ENCODE results near the gene UTS2R.

UTS2R gene

DNA sequence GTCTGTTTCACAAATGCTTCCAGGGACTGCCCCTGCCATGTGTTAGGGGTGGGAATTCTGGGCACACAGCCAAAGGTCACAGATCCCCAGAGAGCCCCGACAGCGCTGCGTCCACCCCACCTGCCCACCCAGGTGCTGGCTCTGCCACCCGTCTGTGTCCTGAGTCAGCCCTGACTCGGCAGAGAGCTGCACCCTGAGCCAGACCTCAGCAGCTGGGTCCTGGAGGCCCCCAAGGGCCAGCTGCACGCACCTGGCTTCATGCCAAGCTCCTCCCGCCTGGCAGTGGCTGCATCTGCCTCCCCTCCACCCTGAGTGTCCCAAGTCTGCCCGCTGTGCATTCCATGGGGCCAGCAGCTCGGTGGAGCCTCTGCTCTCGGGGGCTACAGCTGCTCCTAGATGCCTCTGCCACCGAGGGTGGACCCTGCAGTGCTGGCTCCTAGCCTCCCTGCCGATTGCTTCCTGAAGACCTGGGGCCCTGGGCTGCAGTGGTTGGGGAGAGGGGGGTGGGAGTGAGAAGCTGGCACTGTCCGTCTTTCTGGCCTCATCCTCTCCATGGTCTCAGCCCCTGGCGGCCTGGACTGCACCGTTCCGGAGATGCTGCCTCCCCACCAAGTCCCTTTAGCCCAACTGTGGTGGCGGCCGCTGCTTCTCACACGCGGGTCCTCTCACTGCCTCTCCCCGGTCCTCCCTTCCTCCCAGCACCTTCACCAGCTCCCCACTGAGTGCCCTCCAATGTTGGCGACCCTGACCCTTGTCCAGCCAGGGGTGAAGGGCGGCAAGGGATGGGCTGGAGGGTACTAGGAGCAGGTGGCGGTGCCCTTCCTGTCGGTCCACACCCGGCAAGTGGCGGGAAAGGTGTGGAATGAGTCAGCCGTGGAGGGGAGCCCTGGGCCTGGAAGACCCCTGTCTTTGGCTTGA, 41.0 kb upstream of the UTS2R start:
- H3K9me3 ChIP-seq (ENCODE audit: insufficient read depth, low read length): no peaks in the 10 kb centered on the region
- peaks cover 52% of the 10 kb centered on the region for H3K4me1 ChIP-seq (ENCODE audit: insufficient read depth, insufficient read length)
- peaks cover 66% of the 10 kb centered on the region for H3K27me3 ChIP-seq (ENCODE audit: insufficient read depth, insufficient read length)
- H3K36me3 ChIP-seq (ENCODE audit: insufficient read depth, insufficient read length, low read length): no peaks in the 10 kb centered on the region
- no peak overlapping the region for H3K9ac ChIP-seq (ENCODE audit: insufficient read length, low read depth)
- TF ChIP-seq ZNF274 (IDR thresholded peaks at IDR 0.05; ENCODE audit: low read depth, low read length) (no peak), YY1 (IDR thresholded peaks at IDR 0.05; ENCODE audit: insufficient read depth, insufficient read length) (no peak), SUZ12 (IDR thresholded peaks at IDR 0.05; ENCODE audit: extremely low read depth, insufficient read depth, insufficient read length) (no peak)
- H3K4me3 ChIP-seq (ENCODE audit: insufficient read length, low read depth): no peak overlapping the region
- DNase-seq (ENCODE audit: low read depth, low spot score): no peak

DNA sequence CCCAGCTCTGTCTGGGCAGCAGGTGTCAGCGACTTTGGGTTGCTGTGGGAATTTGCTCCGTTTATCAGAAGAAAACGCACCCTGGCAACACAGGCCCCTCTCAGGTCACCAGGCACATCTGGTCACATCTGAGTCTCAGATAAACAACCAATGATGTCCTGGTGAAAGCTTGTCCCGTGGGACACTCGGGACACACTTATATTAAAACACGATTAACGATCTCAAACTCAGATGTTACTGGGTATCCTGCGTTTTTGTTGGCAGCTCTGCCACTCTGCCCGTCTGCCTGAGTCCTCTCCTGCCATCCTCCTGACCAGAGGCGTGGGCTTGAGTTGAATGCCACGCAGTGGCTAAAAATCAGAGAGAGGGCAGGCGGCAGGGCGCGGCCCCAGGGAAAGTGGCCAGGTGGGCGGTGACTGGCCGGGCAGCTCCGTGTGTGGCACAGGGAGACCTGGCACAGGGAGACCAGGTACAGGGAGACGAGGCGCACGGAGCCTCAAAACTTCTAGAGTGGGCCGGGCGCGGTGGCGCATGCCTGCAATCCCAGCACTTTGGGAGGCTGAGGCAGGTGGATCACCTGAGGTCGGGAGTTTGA, 40.1 kb upstream of the UTS2R start:
- Histone ChIP-seq H3K9me3 (ENCODE audit: insufficient read depth, low read length) (no peaks in the 10 kb centered on the region), H3K27me3 (ENCODE audit: insufficient read depth, insufficient read length) (peaks cover 73% of the 10 kb centered on the region), H3K4me3 (ENCODE audit: insufficient read length, low read depth) (no peak overlapping the region), H3K9ac (ENCODE audit: insufficient read length, low read depth) (no peak overlapping the region), H3K36me3 (ENCODE audit: insufficient read depth, insufficient read length, low read length) (no peaks in the 10 kb centered on the region), H3K4me1 (ENCODE audit: insufficient read depth, insufficient read length) (peaks cover 48% of the 10 kb centered on the region)
- TF ChIP-seq ZNF274 (IDR thresholded peaks at IDR 0.05; ENCODE audit: low read depth, low read length) (no peak), SUZ12 (IDR thresholded peaks at IDR 0.05; ENCODE audit: extremely low read depth, insufficient read depth, insufficient read length) (no peak), YY1 (IDR thresholded peaks at IDR 0.05; ENCODE audit: insufficient read depth, insufficient read length) (no peak)
- no peak for DNase-seq (ENCODE audit: low read depth, low spot score)

DNA sequence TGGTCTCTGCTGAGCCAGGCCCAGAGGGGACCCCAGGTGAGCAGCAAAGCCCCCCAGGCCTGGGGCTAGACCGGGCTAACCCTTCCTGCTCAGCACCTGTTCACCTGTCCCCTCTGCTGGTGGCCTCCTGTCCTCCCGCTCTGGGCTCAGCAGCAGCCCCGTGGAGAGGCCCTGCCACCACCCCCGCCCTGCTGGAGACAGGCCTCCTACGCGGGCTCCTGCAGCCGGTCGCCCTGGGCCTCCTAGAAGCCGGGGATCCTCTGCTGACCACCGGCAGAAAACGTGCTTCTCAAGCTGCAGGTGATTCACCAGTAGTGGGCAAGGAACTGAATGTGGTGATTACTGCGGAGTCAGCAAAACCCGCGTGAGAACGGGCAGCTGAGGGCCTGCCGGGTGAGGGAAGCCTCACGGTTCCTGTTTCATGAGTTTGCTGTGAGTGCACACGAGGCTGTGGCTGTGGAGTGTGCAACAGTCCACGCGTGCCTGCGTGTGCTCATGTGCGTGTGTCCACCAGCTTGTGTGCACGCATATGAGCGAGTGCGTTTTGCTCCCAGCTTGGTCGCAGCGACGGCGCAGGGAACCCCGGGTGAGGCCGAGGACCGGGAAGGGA, 38.8 kb upstream of the UTS2R start:
- peaks cover 40% of the 10 kb centered on the region for H3K4me1 ChIP-seq (ENCODE audit: insufficient read depth, insufficient read length)
- DNase-seq (ENCODE audit: low read depth, low spot score): no peak
- H3K9me3 ChIP-seq (ENCODE audit: insufficient read depth, low read length): no peaks in the 10 kb centered on the region
- TF ChIP-seq YY1 (IDR thresholded peaks at IDR 0.05; ENCODE audit: insufficient read depth, insufficient read length) (no peak), SUZ12 (IDR thresholded peaks at IDR 0.05; ENCODE audit: extremely low read depth, insufficient read depth, insufficient read length) (no peak)
- H3K4me3 ChIP-seq (ENCODE audit: insufficient read length, low read depth): peak overlapping the region; percentile 51
- no peaks in the 10 kb centered on the region for H3K36me3 ChIP-seq (ENCODE audit: insufficient read depth, insufficient read length, low read length)
- H3K9ac ChIP-seq (ENCODE audit: insufficient read length, low read depth): peak overlapping the region; percentile 84
- H3K27me3 ChIP-seq (ENCODE audit: insufficient read depth, insufficient read length): peaks cover 86% of the 10 kb centered on the region

DNA sequence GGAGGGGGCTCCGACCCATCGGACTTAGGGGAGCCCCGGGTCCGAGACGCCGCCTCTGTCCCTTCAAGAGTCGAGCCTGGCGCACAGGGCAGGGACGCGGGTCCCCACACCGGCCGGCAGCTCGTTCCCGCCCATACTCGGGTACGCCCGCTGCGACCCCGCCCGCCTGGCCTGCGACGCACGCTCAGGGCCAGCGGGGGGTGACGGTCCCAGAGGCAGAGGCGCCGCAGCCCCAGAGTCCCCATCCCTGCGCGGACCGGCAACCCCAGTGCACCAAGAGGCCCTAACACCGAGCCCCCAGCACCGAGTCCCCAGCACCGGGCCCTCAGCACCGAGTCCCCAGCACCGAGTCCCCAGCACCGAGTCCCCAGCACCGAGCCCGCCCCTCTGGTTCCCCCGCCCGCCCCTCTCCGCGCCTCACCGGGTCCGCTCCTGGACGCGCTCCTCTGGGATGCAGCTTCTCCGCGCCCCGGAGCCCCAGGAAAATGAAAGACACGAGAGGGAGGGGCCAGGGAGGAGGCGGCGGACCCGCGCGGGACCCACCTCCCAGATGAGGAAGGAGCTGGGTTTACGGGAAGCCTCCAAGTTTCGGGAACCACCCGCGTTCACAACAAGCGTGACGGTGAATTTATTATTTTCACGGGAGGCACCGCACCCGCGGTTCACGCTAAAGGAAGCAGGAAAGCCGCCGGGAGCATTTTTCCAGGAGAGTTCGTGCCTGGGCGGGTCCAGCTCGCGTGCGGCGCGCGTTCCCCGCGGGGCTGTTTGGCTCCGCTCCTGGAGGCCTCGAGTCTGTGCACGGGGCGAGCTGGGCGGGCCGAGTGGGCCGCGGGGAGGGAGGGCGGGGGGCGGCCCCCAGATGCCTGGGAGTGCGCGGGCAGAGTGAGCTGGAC, 38.0 kb upstream of the UTS2R start, which contains the start of gene SECTM1:
SECTM1 (minus strand) TSS at position 488 of the 893 bp plus-strand sequence. CDS start 6,526 bp downstream, outside the sequence.
- Histone ChIP-seq H3K9me3 (ENCODE audit: insufficient read depth, low read length) (no peaks in the 10 kb centered on the region), H3K27me3 (ENCODE audit: insufficient read depth, insufficient read length) (peaks cover 94% of the 10 kb centered on the region), H3K4me1 (ENCODE audit: insufficient read depth, insufficient read length) (peaks cover 36% of the 10 kb centered on the region), H3K9ac (ENCODE audit: insufficient read length, low read depth) (peak within 1 kb of the TSS; percentile 84), H3K4me3 (ENCODE audit: insufficient read length, low read depth) (peak within 1 kb of the TSS; percentile 51), H3K36me3 (ENCODE audit: insufficient read depth, insufficient read length, low read length) (no peaks in the 10 kb centered on the region)
- DNase-seq (ENCODE audit: low read depth, low spot score): no peak
- no peak for TF ChIP-seq ZNF274 (IDR thresholded peaks at IDR 0.05; ENCODE audit: low read depth, low read length)
- no peak for TF ChIP-seq YY1 (IDR thresholded peaks at IDR 0.05; ENCODE audit: insufficient read depth, insufficient read length)
- peak; percentile 65 for TF ChIP-seq SUZ12 (IDR thresholded peaks at IDR 0.05; ENCODE audit: extremely low read depth, insufficient read depth, insufficient read length)

DNA sequence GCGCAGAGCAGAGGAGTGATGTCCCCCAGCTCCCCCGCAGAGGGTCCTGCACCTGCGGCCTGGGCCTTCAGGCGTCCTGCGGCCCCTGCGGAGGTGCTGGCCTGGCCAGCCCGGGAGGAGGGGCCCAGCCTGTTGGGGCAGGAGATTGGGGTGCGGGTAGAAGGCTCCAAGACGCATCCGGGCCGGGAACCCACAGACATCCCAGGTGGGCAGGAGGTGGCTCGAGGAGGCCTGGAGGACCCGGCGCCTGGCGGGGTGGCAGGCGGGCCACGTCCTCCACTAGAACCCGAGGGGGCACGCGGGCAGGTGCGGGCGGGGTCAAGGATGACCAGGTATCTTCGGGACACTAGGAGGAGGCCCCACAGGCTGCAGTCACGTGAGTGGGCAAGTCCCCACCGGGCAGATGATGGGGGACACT, 37.4 kb upstream of the UTS2R start:
- Histone ChIP-seq H3K9me3 (ENCODE audit: insufficient read depth, low read length) (no peaks in the 10 kb centered on the region), H3K27me3 (ENCODE audit: insufficient read depth, insufficient read length) (peaks cover 96% of the 10 kb centered on the region), H3K9ac (ENCODE audit: insufficient read length, low read depth) (no peak overlapping the region), H3K4me3 (ENCODE audit: insufficient read length, low read depth) (no peak overlapping the region), H3K4me1 (ENCODE audit: insufficient read depth, insufficient read length) (peaks cover 36% of the 10 kb centered on the region), H3K36me3 (ENCODE audit: insufficient read depth, insufficient read length, low read length) (no peaks in the 10 kb centered on the region)
- no peak for TF ChIP-seq YY1 (IDR thresholded peaks at IDR 0.05; ENCODE audit: insufficient read depth, insufficient read length)
- TF ChIP-seq SUZ12 (IDR thresholded peaks at IDR 0.05; ENCODE audit: extremely low read depth, insufficient read depth, insufficient read length): no peak
- no peak for TF ChIP-seq ZNF274 (IDR thresholded peaks at IDR 0.05; ENCODE audit: low read depth, low read length)
- no peak for DNase-seq (ENCODE audit: low read depth, low spot score)

DNA sequence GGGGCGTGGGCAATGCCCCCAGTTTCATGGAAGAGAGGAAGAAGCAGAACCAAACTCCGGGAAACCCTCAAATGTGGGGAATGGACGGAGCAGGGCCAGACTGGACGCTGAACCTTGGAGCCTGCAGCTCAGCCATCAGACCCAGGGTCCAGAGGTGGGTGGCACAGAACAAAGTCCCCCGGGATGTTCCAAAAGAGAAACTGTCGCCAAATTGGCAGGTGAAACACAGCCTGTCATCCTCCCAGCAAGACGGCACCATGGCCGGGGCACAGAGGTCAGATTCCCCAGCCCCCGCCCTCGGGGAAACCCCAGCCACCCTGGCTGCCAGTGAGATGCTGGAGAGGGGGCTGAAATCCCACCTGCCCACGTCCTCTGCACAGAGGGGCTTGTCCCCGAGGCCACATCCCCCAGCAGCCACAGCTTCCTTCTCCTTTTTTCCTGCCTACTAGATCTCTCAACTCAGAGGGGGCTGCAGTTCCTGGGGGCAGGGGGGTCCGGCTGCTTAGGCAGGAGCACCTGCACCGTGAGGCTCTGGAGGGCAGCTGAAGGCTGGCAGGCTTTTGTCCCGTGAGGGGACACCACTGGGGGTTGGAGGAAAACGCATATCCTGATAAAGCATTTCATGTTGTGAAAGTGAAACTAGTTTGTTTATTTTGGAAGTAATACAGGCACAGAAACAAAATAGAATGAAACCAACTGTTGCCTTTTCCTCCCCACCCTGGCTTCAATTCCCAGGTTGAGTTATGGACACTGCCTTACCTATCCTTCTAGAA, 36.8 kb upstream of the UTS2R start:
- no peak overlapping the region for H3K9ac ChIP-seq (ENCODE audit: insufficient read length, low read depth)
- TF ChIP-seq YY1 (IDR thresholded peaks at IDR 0.05; ENCODE audit: insufficient read depth, insufficient read length) (no peak), SUZ12 (IDR thresholded peaks at IDR 0.05; ENCODE audit: extremely low read depth, insufficient read depth, insufficient read length) (no peak), ZNF274 (IDR thresholded peaks at IDR 0.05; ENCODE audit: low read depth, low read length) (no peak)
- no peaks in the 10 kb centered on the region for H3K36me3 ChIP-seq (ENCODE audit: insufficient read depth, insufficient read length, low read length)
- no peaks in the 10 kb centered on the region for H3K9me3 ChIP-seq (ENCODE audit: insufficient read depth, low read length)
- H3K4me3 ChIP-seq (ENCODE audit: insufficient read length, low read depth): no peak overlapping the region
- peaks cover 96% of the 10 kb centered on the region for H3K27me3 ChIP-seq (ENCODE audit: insufficient read depth, insufficient read length)
- DNase-seq (ENCODE audit: low read depth, low spot score): no peak
- peaks cover 36% of the 10 kb centered on the region for H3K4me1 ChIP-seq (ENCODE audit: insufficient read depth, insufficient read length)

Measured in NT2/D1 (cell line).